HG03354 (cell line): Measurements from ENCODE around the gene SYT1.
"Not testable (repeated sequence)": the region's sequence is repeated elsewhere in the genome, so short reads cannot be mapped to it uniquely, and the experiment has no call there.

Experiments
- ATAC-seq: cut with Tn5 transposase; IDR thresholded peaks from one replicate; pipeline ENCODE4 v1.9.1; 2021; ENCODE audit warnings: mild to moderate bottlenecking; ENCODE audit not compliant: unreplicated experiment, poor library complexity, severe bottlenecking

The SYT1 gene

GRCh38 chr12:79183926-79184325 lies 319.4 kb downstream of the SYT1 start:
- ATAC-seq: no peak

GRCh38 chr12:79186506-79186905 lies 321.9 kb downstream of the SYT1 start:
- ATAC-seq: no peak

- ATAC-seq: no peak
Measured at GRCh38 chr12:79187032-79187431, 322.5 kb downstream of the SYT1 start.

- ATAC-seq: no peak
Measured at GRCh38 chr12:79191391-79191790, 326.8 kb downstream of the SYT1 start.

GRCh38 chr12:79194595-79194994 lies 330.0 kb downstream of the SYT1 start:
- no peak for ATAC-seq

GRCh38 chr12:79199166-79199565 lies 334.6 kb downstream of the SYT1 start:
- ATAC-seq: no peak

- ATAC-seq: no peak
Measured at GRCh38 chr12:79200176-79200575, 335.6 kb downstream of the SYT1 start.

- no peak for ATAC-seq
Measured at GRCh38 chr12:79203058-79203647, 338.6 kb downstream of the SYT1 start.

GRCh38 chr12:79206871-79207270 lies 342.3 kb downstream of the SYT1 start:
- ATAC-seq: no peak

GRCh38 chr12:79210403-79210802 lies 345.8 kb downstream of the SYT1 start:
- not testable (repeated sequence) for ATAC-seq

- ATAC-seq: no peak
Measured at GRCh38 chr12:79217306-79217705, 352.7 kb downstream of the SYT1 start.

- no peak for ATAC-seq
Measured at GRCh38 chr12:79223210-79223609, 358.6 kb downstream of the SYT1 start.

GRCh38 chr12:79223761-79224160 lies 359.2 kb downstream of the SYT1 start:
- no peak for ATAC-seq

GRCh38 chr12:79227091-79227490 lies 362.5 kb downstream of the SYT1 start:
- ATAC-seq: no peak

- ATAC-seq: no peak
Measured at GRCh38 chr12:79227646-79228045, 363.1 kb downstream of the SYT1 start.

GRCh38 chr12:79233341-79233781 lies 368.8 kb downstream of the SYT1 start:
- ATAC-seq: peak; percentile 66

GRCh38 chr12:79236920-79237319 lies 372.3 kb downstream of the SYT1 start:
- ATAC-seq: no peak

- no peak for ATAC-seq
Measured at GRCh38 chr12:79238246-79238645, 373.7 kb downstream of the SYT1 start.

GRCh38 chr12:79247494-79247893 lies 382.9 kb downstream of the SYT1 start:
- no peak for ATAC-seq

GRCh38 chr12:79250186-79250585 lies 385.6 kb downstream of the SYT1 start:
- no peak for ATAC-seq

GRCh38 chr12:79250960-79251755 lies 386.6 kb downstream of the SYT1 start:
- no peak for ATAC-seq
